NCI-H1417 treated with DMSO at 0.1 percent for 48 hours (cell line): ENCODE results near the gene SPATA3.

Experiments
- DNase-seq: peaks from one replicate; lab custom pipeline; 2025; lab: John Stamatoyannopoulos, UW

Gene SPATA3

GRCh38 chr2:231049286-231050017, 53.5 kb downstream of the SPATA3 start:
- no peak for DNase-seq

DNA sequence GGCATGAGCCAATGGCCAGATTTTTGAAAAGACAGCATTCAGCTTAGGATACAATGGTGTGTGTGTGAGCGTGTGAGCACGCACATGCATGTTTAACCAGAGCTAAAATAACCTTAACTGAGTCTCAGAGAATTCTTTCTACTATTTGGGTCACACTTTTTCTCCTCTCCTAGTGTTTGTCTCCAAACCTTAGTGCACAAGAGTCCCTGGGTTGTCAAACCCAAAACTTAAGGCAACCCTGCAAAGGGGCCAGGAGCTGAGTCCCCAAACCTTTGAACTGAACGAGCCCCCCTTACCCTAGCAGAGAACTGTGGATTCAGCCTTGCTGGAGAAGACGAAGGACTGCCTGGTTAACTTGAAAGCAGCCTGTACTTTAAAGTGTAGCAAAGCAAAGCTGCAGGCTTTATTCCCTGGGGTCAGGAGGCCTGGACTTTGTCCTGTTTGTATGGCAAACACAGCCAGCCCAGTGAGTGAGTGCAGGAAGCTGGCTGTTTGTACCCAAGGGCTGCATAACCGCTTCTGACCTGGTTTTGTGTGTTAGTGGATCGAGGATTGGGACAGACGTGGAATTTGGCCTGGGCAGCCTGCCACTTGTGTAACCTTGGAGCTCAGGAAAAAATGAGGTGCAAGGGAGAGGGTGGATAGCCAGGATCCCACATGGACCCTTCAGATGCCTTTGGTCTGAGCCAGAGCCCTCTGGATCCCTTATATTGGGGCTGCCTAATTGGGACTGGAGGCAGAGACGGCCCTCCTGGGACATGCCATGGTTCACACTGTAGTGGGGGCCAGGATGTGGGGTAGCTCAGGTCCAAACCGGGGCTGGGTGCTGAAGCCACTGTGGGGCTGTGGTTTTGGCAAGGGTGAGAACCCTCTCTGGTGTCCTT, 54.3 kb downstream of the SPATA3 start:
- DNase-seq: no peak

- no peak for DNase-seq
These were observed 55.2 kb downstream of the SPATA3 start for GRCh38 chr2:231051116-231051515.

GRCh38 chr2:231052494-231053451, 56.9 kb downstream of the SPATA3 start:
- DNase-seq: peak; percentile 58

GRCh38 chr2:231053846-231054245, 57.9 kb downstream of the SPATA3 start:
- DNase-seq: no peak

DNA sequence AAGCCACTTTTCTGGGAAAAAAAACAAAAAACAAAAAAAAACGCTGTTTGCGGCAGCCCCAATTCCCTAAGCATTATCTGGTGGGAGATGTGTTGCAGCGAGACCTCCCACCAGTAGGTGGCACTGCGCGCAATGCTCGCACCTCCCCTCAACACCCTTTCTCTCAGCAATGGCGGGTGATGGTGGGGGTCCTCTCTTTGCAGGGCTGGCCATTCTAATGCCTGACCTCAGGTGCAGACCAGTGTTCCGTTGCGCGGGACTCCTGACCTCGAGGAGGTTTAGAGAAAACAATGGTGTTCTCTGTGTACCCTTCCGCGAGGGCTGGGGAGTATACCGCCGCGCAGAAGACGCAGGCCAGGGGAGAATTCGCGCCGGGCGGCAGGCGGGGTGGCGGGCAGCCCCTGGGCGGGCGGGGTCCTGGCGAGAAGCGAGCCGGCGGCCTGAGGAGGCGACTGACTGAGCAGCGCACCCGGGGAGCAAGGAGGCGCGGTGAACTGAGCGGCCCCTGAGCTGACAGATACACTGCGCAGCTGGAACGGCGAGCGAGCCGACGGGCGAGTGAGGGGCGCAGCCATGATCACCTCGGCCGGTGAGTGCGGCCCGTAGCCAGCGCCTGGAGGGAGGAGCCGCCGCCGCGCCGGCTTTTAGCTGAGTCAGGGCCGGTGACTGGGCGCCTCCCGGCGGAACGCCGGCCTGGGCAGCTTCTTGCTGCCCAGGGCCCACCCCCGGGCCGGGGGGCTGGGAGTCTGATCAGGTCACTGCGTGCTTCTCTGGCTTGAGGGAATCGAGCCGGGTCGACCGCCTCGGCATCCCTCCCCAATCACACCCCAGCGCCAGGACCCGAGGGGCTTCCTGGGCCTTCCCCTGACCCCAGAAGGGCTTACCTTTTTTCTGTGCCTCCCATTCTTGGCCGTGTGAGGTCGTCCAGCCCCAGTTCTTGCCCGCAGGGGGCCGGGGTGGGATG, 60.8 kb downstream of the SPATA3 start, which contains the start of gene PSMD1:
TSS of gene PSMD1 (plus strand) at position 415 of the 964 bp plus-strand sequence. CDS start at position 574, 159 bp downstream.
- DNase-seq: peak; percentile 46

- no peak for DNase-seq
These were observed 61.7 kb downstream of the SPATA3 start for GRCh38 chr2:231057590-231057989.
